ENCODE measurements around the gene DNAJC5.

The DNAJC5 gene

GRCh38 chr20:63979229-63979556 lies 84.3 kb downstream of the DNAJC5 start:
- DNase-seq (ENCODE audit: low read depth), result no peak
- TF ChIP-seq, protein P1, sequence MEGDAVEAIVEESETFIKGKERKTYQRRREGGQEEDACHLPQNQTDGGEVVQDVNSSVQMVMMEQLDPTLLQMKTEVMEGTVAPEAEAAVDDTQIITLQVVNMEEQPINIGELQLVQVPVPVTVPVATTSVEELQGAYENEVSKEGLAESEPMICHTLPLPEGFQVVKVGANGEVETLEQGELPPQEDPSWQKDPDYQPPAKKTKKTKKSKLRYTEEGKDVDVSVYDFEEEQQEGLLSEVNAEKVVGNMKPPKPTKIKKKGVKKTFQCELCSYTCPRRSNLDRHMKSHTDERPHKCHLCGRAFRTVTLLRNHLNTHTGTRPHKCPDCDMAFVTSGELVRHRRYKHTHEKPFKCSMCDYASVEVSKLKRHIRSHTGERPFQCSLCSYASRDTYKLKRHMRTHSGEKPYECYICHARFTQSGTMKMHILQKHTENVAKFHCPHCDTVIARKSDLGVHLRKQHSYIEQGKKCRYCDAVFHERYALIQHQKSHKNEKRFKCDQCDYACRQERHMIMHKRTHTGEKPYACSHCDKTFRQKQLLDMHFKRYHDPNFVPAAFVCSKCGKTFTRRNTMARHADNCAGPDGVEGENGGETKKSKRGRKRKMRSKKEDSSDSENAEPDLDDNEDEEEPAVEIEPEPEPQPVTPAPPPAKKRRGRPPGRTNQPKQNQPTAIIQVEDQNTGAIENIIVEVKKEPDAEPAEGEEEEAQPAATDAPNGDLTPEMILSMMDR (IDR thresholded peaks at IDR 0.05; ENCODE audit: low read length, missing control alignments), result no peak
- H3K4me3 ChIP-seq (replicated peaks; ENCODE audit: low read depth, low read length), result peak overlapping the region; percentile 50

GRCh38 chr20:63979557-63980316 lies 84.8 kb downstream of the DNAJC5 start, which contains the start of gene SAMD10:
Gene SAMD10 (minus strand): TSS chr20:63979642. CDS start chr20:63979467, 175 bp downstream.
- H3K4me3 ChIP-seq (replicated peaks; ENCODE audit: low read depth, low read length), result peak within 1 kb of the TSS; percentile 50
- TF ChIP-seq, protein P1 (IDR thresholded peaks at IDR 0.05; ENCODE audit: low read length, missing control alignments), result no peak
- no peak for DNase-seq (ENCODE audit: low read depth)

DNA sequence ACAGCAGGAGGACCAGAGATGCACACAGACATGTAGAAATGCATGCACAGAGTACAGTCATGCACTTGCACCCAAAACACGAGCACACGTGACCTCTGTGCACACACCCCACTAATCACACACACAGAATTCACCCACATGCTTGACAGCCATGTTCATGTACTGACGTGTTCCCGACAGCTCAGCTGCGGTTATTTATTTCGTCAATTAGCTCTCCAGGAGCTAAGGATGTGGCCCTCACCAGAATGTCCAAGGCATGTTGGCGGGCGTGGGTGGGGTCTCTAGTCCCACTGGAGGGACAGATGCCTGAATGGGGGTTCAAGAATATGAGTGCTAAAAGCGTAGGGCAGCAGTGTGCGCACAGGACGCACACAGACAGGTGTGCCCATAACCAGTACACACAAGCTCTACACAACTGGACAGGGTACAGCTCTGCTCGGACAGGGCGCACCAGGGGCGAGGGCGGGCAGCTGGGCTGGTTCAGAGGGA lies 85.4 kb downstream of the DNAJC5 start:
- TF ChIP-seq, protein P1 (IDR thresholded peaks at IDR 0.05; ENCODE audit: low read length, missing control alignments), result no peak
- no peak for DNase-seq (ENCODE audit: low read depth)
- H3K4me3 ChIP-seq (replicated peaks; ENCODE audit: low read depth, low read length), result peak overlapping the region; percentile 93

DNA sequence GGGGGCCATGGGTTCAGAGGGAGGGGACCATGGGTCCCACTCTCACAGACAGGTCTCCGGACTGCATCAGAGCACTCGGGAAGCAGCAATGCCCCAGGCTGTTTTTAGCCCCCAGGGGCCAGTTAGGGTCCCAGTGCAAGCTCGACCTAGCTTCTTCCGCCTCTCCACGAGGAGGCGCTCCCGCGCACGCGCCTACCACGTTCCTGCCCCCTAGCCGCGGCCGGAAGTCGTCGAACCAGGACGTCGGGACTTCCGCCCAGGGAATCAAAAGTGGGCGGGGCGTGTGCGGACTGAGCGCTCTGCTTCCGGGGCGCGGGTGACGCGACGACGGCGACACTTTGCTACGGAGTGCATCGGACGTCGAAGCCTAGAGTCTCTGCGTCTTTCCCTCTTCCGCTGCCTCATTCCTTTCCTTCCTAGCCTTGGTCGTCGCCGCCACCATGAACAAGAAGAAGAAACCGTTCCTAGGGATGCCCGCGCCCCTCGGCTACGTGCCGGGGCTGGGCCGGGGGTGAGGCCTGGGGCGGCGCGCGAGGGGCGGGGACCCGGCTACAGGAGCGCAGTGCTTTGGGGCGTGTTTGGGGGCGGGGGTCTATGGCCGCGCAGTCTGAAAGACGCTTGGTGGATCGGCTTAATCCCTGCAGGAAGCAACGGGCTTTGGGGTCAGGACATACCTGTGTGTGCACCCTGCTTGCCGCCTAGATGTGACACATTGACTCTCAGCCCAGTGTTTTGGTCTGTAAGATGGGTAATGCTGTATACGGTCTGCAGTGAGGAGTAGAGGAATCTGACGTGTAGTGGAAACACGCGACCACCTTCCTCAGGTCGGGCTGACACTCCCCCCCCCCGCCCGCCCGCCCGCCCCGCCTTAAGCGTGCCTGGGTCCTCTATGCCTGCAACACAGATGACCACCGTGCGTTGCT lies 86.1 kb downstream of the DNAJC5 start, which contains the start of gene PRPF6:
TSS of gene PRPF6 (plus strand) at position 327 of the 923 bp plus-strand sequence. CDS start at position 441, 114 bp downstream.
- TF ChIP-seq, protein P1 (IDR thresholded peaks at IDR 0.05; ENCODE audit: low read length, missing control alignments), result peak; percentile 89
- peak; percentile 96 for DNase-seq (ENCODE audit: low read depth)
- H3K4me3 ChIP-seq (replicated peaks; ENCODE audit: low read depth, low read length), result peak within 1 kb of the TSS; percentile 93

- TF ChIP-seq, protein P1 (IDR thresholded peaks at IDR 0.05; ENCODE audit: low read length, missing control alignments), result no peak
- DNase-seq (ENCODE audit: low read depth), result no peak
- H3K4me3 ChIP-seq (replicated peaks; ENCODE audit: low read depth, low read length), result no peak overlapping the region
Measured at GRCh38 chr20:63982937-63983336, 88.0 kb downstream of the DNAJC5 start.

Measured in fibroblast of pulmonary artery (primary cell).